ENCODE results near the gene SLC38A2. TPM values are rescaled to one million over a fixed set of nuclear protein-coding genes. Genes with fewer than 3 reads are reported as not detected.

Gene SLC38A2
- total and polyA plus RNA-seq, 2 of the 4 experiments (the other 2 are of a cell fraction): 313 to 881 TPM

DNA sequence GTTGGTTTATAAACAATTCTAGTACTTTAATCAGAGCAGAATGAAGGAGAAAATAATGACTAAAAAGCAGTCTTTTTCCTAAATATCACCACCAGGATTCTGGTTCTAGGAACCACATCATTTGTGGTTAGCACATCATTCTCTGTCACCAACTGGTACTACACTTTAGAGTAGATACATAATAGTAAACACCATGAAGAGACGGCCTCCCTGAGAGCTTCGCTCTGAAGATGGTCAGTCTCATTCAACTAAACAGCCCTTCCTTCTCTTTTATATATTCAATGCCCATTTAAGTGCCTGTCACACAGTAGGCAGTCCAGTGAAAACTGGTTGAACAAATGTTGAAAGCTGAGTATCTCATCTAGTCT is 10.9 kb downstream of the SLC38A2 start:
- Histone ChIP-seq H4K8ac (ENCODE audit: low read depth in 2 of 2, low read length in 2 of 2) (no peak overlapping the region), H2BK15ac (ENCODE audit: low read depth, low read length) (no peak overlapping the region), H4K20me1 (ENCODE audit: insufficient read depth, low read length) (peaks cover 98% of the 10 kb centered on the region), H3K36me3 (ENCODE audit: control insufficient read depth, insufficient read depth, low read length) (peaks cover 53% of the 10 kb centered on the region), H3K56ac (ENCODE audit: extremely low read depth, insufficient read depth, low read length) (no peak overlapping the region), H3K79me1 (ENCODE audit: low read depth in 1 of 2, low read length in 2 of 2) (peaks cover 0 to 34% of the 10 kb centered on the region in 2 experiments; a peak in 2 of 4 replicates), H2AFZ (replicated peaks; ENCODE audit: low read length, poor library complexity) (no peak overlapping the region), H2BK5ac (ENCODE audit: low read depth, low read length, poor library complexity, severe bottlenecking) (no peak overlapping the region), H3K4ac (ENCODE audit: low read depth, low read length) (no peak overlapping the region), H3K14ac (replicated peaks; ENCODE audit: low read depth, low read length) (no peak overlapping the region), H3K23ac (ENCODE audit: low read depth, low read length) (no peak overlapping the region), H3K4me3 (ENCODE audit: insufficient read depth, low read depth, low read length) (no peak overlapping the region), H3K9me1 (ENCODE audit: insufficient read depth, low read length) (no peaks in the 10 kb centered on the region), H2BK20ac (ENCODE audit: low read depth, low read length) (no peak overlapping the region), H4K5ac (ENCODE audit: low read depth, low read length) (no peak overlapping the region), H2BK120ac (ENCODE audit: low read depth, low read length) (no peak overlapping the region), H2AK5ac (ENCODE audit: low read depth, low read length) (no peak overlapping the region), H3K18ac (ENCODE audit: low read depth, low read length) (no peak overlapping the region), H3K9me3 (ENCODE audit: control insufficient read depth, insufficient read depth, low read length) (no peaks in the 10 kb centered on the region), H3K4me1 (ENCODE audit: control insufficient read depth, insufficient read depth, low read length) (no peaks in the 10 kb centered on the region), H4K91ac (ENCODE audit: insufficient read depth, low read depth, low read length) (no peak overlapping the region), H3K4me2 (ENCODE audit: low read depth, low read length) (no peak overlapping the region), H3K27ac (ENCODE audit: insufficient read depth, low read length) (no peak overlapping the region), H3K9ac (ENCODE audit: low read depth, low read length) (no peak overlapping the region), H2AK9ac (replicated peaks; ENCODE audit: low read depth, low read length, poor library complexity) (no peak overlapping the region), H3K27me3 (ENCODE audit: control insufficient read depth, insufficient read depth, low read length) (no peaks in the 10 kb centered on the region)
- no TSS peak for BruUV-seq (replicated peaks)
- TF ChIP-seq CHD1 (IDR thresholded peaks at IDR 0.05; ENCODE audit: low read depth, low read length) (no peak), MAZ (IDR thresholded peaks at IDR 0.05; ENCODE audit: borderline replicate concordance, low read depth, low read length) (no peak), BHLHE40 (IDR thresholded peaks at IDR 0.05; ENCODE audit: low read depth, low read length) (no peak), SMC3 (IDR thresholded peaks at IDR 0.05; ENCODE audit: low read depth, low read length) (no peak), NFE2L2 (IDR thresholded peaks at IDR 0.05; ENCODE audit: low read depth, low read length) (no peak)
- TF ChIP-seq, protein P1, sequence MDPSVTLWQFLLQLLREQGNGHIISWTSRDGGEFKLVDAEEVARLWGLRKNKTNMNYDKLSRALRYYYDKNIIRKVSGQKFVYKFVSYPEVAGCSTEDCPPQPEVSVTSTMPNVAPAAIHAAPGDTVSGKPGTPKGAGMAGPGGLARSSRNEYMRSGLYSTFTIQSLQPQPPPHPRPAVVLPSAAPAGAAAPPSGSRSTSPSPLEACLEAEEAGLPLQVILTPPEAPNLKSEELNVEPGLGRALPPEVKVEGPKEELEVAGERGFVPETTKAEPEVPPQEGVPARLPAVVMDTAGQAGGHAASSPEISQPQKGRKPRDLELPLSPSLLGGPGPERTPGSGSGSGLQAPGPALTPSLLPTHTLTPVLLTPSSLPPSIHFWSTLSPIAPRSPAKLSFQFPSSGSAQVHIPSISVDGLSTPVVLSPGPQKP (IDR thresholded peaks at IDR 0.05; ENCODE audit: borderline replicate concordance, low read depth, low read length): no peak
- TF ChIP-seq, protein P2, sequence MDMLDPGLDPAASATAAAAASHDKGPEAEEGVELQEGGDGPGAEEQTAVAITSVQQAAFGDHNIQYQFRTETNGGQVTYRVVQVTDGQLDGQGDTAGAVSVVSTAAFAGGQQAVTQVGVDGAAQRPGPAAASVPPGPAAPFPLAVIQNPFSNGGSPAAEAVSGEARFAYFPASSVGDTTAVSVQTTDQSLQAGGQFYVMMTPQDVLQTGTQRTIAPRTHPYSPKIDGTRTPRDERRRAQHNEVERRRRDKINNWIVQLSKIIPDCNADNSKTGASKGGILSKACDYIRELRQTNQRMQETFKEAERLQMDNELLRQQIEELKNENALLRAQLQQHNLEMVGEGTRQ (IDR thresholded peaks at IDR 0.05; ENCODE audit: low read depth, low read length): no peak
- ChIA-PET POLR2A (ENCODE audit: unreplicated experiment) (no interaction called here), CTCF (no interaction called here)
- DNase-seq: no peak
- dilution Hi-C loops (cut with HindIII; ENCODE audit: low sequenced_read_pairs, unreplicated experiment) (no loop called here), intact Hi-C loops (cut with micrococcal nuclease) (no loop called here), in situ Hi-C loops (cut with MboI; ENCODE audit: low sequenced_read_pairs) (no loop called here)
- WGBS, 2 experiments (ENCODE audit: extremely low coverage in 2 of 2, insufficient read length in 1 of 2): no CpG with 5 or more reads among the region's 2 CpGs
- ATAC-seq (ENCODE audit: low read depth): no peak

Data from IMR-90 (cell line).